SK-N-MC (cell line): ENCODE data around the gene ABCA7.

Experiments
- DNase-seq: peaks from one replicate; pipeline ENCODE4 v3.0.0-alpha.2; 2011; ENCODE audit warnings: low read depth, low spot score
- H3K27ac ChIP-seq: fragments of 200-600 bp; sonication (generic); 2 replicates; pipeline ENCODE4 v1.5.1; 2016; ENCODE audit warnings: mixed run types
- H3K36me3 ChIP-seq: fragments of 200-600 bp; sonication (generic); 2 replicates; pipeline ENCODE4 v1.6.1; 2017; ENCODE audit warnings: antibody characterized with exemption, low read length, mixed read lengths; ENCODE audit not compliant: insufficient read depth
- H3K4me3 ChIP-seq: fragments of 200-600 bp; sonication (generic); 2 replicates; pipeline ENCODE4 v1.5.1; 2016
- H3K9ac ChIP-seq: fragments of 200-600 bp; sonication (generic); 2 replicates; pipeline ENCODE4 v1.8.0; 2017; ENCODE audit warnings: mixed run types, mixed read lengths; ENCODE audit not compliant: insufficient read length
- H3K9me3 ChIP-seq: fragments of 200-600 bp; sonication (generic); 2 replicates; pipeline ENCODE4 v1.6.1; 2017; ENCODE audit warnings: low read depth, mild to moderate bottlenecking, antibody characterized with exemption, low read length, moderate library complexity, mixed read lengths
- EZH2 ChIP-seq: fragments of 200-600 bp; sonication (generic); IDR thresholded peaks from one replicate; pipeline ENCODE4 v1.6.1; 2017; ENCODE audit warnings: antibody characterized with exemption
- FOXP2 ChIP-seq: optimal IDR thresholded peaks from 2 replicates; pipeline ENCODE3; 2011; ENCODE audit warnings: mild to moderate bottlenecking, moderate library complexity; ENCODE audit not compliant: insufficient read depth; ENCODE audit errors: extremely low read length, control extremely low read depth
- POLR2AphosphoS5 ChIP-seq: IDR thresholded peaks from 2 replicates; pipeline ENCODE4 v1.6.1; 2012; ENCODE audit warnings: mild to moderate bottlenecking, low read depth, low read length, borderline replicate concordance

ABCA7 gene

GRCh38 chr19:1012334-1012733 lies 27.6 kb upstream of the ABCA7 start:
- Histone ChIP-seq H3K4me3 (no peak overlapping the region), H3K9me3 (no peaks in the 10 kb centered on the region), H3K9ac (no peak overlapping the region), H3K36me3 (peaks cover 11% of the 10 kb centered on the region; the same call in 1 of the 2 replicates), H3K27ac (no peak overlapping the region)
- TF ChIP-seq POLR2AphosphoS5 (no peak), FOXP2 (no peak), EZH2 (no peak)
- no peak for DNase-seq

- H3K36me3 ChIP-seq = peaks cover 11% of the 10 kb centered on the region; the same call in 1 of the 2 replicates
- no peak for DNase-seq
- no peaks in the 10 kb centered on the region for H3K9me3 ChIP-seq
- no peak overlapping the region for H3K27ac ChIP-seq
- TF ChIP-seq FOXP2 (no peak), EZH2 (no peak), POLR2AphosphoS5 (no peak)
- H3K4me3 ChIP-seq = no peak overlapping the region
- no peak overlapping the region for H3K9ac ChIP-seq
These were observed 26.7 kb upstream of the ABCA7 start for GRCh38 chr19:1013218-1013617.

GRCh38 chr19:1014161-1015060 lies 25.5 kb upstream of the ABCA7 start:
- peaks cover 11% of the 10 kb centered on the region; the same call in 1 of the 2 replicates for H3K36me3 ChIP-seq
- H3K9ac ChIP-seq = no peak overlapping the region
- H3K27ac ChIP-seq = no peak overlapping the region
- no peaks in the 10 kb centered on the region for H3K9me3 ChIP-seq
- TF ChIP-seq EZH2 (no peak), FOXP2 (no peak), POLR2AphosphoS5 (no peak)
- no peak overlapping the region for H3K4me3 ChIP-seq
- no peak for DNase-seq

GRCh38 chr19:1015061-1015781 lies 24.7 kb upstream of the ABCA7 start:
- H3K9ac ChIP-seq = no peak overlapping the region
- no peaks in the 10 kb centered on the region for H3K9me3 ChIP-seq
- TF ChIP-seq EZH2 (no peak), POLR2AphosphoS5 (no peak)
- H3K36me3 ChIP-seq = peaks cover 11% of the 10 kb centered on the region; the same call in 1 of the 2 replicates
- H3K27ac ChIP-seq = no peak overlapping the region
- no peak overlapping the region for H3K4me3 ChIP-seq
- no peak for DNase-seq

GRCh38 chr19:1015782-1016646 lies 23.9 kb upstream of the ABCA7 start:
- TF ChIP-seq EZH2 (no peak), POLR2AphosphoS5 (no peak), FOXP2 (no peak)
- Histone ChIP-seq H3K36me3 (peaks cover 11% of the 10 kb centered on the region; the same call in 1 of the 2 replicates), H3K9me3 (no peaks in the 10 kb centered on the region), H3K27ac (no peak overlapping the region), H3K4me3 (no peak overlapping the region), H3K9ac (no peak overlapping the region)
- DNase-seq = no peak

GRCh38 chr19:1016647-1017114 lies 23.2 kb upstream of the ABCA7 start:
- DNase-seq = no peak
- no peak; the same call in 1 of the 2 replicates for TF ChIP-seq POLR2AphosphoS5
- TF ChIP-seq EZH2 = no peak
- TF ChIP-seq FOXP2 = no peak
- Histone ChIP-seq H3K27ac (no peak overlapping the region), H3K9me3 (no peaks in the 10 kb centered on the region), H3K4me3 (no peak overlapping the region), H3K9ac (no peak overlapping the region), H3K36me3 (peaks cover 10% of the 10 kb centered on the region; the same call in 1 of the 2 replicates)

GRCh38 chr19:1017115-1017905 lies 22.6 kb upstream of the ABCA7 start:
- DNase-seq = no peak
- TF ChIP-seq EZH2 (no peak), FOXP2 (no peak), POLR2AphosphoS5 (no peak)
- peak overlapping the region; percentile 41 for H3K9ac ChIP-seq
- H3K27ac ChIP-seq = no peak overlapping the region
- no peaks in the 10 kb centered on the region for H3K9me3 ChIP-seq
- H3K4me3 ChIP-seq = no peak overlapping the region
- peaks cover 5% of the 10 kb centered on the region; the same call in 1 of the 2 replicates for H3K36me3 ChIP-seq
